8988T (cell line): Measurements from ENCODE around the gene CACNA1G.

ENCODE experiments used
- DNase-seq: peaks from one replicate; pipeline ENCODE4 v3.0.0; 2011

CACNA1G gene

DNA sequence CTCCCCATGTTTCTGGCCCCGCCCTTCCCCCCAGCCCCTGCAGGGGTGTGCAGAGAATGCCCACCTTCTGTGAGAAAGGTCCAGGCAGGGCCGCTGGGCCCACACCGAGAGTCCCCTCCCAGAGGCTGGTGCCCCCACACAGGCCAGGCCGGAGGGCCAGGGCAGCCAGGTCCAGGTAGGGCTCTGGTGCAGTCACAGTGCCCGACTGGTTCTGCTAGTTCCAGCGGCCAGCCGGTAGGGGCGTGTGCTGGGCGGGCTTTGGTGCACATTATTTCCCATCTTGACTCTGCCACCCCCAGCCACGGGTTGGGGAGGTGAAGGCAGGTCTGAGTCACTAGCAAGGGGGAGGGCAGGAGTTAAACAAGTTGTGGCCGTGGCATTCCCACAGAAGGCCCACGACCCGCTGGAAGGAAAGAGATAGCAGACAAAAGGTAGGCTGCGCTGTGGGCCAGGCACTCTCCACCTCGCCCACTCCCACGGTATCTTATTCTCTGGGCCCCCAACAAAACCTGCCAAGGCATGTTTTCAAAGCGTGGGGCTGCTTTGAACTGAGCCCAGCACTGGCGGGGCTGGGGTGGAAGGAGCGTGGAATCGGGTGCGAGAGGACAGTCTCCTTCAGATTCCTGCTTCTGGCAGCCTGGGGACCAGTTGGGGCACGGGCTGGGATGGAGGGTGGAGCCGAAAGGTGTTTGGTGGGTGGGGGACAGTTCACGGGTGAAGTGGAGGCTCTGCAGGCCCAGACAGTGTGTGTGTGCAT, 26.1 kb upstream of the CACNA1G start:
- DNase-seq, result peak; percentile 87

- DNase-seq, result no peak
Measured at GRCh38 chr17:50534979-50535326, 25.6 kb upstream of the CACNA1G start.

GRCh38 chr17:50535407-50535806, 25.1 kb upstream of the CACNA1G start:
- DNase-seq, result no peak

DNA sequence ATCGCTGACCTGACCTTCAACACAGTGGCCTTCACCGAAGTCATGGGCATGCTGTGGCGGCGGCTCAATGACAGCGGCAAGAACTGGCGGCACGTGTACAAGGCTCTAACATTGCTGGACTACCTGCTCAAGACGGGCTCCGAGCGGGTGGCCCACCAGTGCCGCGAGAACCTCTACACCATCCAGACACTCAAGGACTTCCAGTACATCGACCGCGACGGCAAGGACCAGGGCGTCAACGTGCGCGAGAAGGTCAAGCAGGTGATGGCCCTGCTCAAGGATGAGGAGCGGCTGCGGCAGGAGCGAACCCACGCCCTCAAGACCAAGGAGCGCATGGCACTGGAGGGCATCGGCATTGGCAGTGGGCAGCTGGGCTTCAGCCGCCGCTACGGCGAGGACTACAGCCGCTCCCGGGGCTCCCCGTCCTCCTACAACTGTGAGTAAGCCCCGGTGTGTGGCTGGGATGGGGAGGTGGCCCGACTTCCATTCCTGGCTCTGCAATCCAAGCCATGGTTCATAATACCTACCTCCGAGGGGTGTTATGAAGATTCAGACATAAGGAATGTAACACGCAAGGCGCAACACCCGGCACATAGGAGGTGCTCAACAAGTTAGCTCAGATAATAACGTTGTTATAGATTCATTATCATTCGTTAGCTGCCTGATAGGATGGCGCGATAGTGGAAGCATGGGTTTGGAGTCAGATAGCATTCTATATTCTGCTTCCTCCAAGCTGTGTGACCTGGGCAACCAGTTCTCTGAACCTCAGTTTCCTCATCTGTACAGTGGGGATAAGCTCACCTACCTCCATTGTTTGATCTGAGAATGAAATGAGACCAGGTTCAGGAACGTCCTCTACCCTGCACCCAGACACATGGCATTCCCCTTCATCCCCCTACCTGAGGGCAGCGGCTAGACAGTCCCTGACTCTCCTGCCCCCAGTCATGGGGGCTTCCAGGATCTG, 23.6 kb upstream of the CACNA1G start:
- DNase-seq, result no peak

DNA sequence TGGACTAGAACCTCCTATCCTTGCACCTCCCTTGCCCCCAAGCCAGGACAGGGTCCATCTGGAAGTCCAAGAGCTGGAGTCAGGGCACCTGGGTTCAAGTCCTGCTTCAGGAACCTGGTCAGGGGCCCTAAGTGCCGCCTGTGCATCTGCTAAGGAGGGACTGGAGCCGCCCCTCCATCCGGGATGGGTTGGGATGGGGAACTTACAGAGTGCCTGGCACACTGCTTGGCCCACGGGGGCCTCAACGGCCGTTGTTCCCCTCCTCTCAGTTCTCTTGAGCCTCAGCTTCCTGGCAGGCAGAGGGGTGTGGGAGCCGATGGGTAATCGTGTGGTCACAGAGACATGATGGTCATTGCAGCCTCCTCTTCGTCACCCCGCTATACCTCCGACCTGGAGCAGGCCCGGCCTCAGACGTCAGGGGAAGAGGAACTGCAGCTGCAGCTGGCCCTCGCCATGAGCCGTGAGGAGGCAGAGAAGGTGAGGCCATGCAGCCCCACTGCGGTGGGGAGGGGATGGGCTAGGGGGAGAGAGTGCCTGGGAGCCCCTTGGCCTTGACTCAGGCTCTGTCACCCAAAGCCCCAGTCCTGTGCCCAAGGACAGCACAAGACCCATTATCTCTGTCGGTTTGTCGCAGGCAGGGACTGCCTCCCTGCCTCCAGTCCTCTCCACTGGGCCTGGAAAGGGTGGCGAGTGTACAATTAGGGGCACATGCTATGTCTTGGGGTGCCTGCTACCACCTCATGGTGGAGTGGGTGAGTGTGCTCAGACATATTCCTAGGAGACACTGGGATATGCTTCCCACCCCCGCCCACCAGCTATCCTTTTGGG, 22.6 kb upstream of the CACNA1G start:
- no peak for DNase-seq

- no peak for DNase-seq
Measured at GRCh38 chr17:50538549-50539410, 21.7 kb upstream of the CACNA1G start.

GRCh38 chr17:50539762-50540559, 20.6 kb upstream of the CACNA1G start:
- no peak for DNase-seq

DNA sequence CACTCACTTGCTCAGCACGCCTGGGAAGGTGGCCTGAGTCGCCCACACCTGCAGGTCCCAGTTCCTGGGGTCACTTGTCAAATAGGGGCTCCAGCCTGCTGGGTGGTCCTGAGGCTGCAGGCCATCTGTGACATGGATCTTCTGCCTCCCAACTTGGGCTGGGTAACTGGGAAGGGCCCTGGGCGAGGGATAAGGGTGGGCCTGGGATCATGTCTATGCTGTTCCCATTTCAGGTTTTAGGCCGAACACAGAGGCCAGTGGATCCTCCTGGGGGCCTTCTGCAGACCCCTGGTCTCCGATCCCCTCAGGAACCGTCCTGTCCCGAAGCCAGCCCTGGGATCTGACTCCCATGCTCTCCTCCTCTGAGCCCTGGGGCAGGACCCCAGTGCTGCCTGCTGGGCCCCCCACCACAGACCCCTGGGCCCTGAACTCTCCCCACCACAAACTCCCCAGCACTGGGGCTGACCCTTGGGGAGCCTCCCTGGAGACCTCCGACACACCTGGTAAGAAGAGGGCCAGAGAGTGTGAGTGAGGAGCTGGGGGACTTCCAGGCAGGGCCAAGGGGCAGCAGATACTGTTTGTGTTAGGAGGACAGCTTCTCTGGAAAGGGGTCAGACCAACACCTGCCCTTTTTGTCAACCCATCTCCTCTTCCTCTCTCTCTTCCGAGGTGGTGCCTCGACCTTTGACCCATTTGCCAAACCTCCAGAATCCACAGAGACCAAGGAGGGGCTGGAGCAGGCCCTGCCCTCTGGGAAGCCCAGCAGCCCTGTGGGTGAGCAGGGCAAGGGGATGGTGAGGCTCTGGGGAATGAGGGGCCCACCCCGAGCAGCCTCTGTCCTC, 19.7 kb upstream of the CACNA1G start:
- no peak for DNase-seq

DNA sequence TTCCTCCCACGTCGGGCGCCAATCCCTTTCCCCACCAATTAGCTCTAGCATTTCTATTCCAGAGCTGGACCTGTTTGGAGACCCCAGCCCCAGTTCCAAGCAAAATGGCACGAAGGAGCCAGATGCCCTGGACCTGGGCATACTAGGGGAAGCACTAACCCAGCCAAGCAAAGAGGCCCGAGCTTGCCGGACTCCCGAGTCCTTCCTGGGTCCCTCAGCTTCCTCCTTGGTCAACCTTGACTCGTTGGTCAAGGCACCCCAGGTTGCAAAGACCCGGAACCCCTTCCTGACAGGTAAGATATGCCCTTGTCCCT, 19.2 kb upstream of the CACNA1G start:
- DNase-seq, result no peak

DNA sequence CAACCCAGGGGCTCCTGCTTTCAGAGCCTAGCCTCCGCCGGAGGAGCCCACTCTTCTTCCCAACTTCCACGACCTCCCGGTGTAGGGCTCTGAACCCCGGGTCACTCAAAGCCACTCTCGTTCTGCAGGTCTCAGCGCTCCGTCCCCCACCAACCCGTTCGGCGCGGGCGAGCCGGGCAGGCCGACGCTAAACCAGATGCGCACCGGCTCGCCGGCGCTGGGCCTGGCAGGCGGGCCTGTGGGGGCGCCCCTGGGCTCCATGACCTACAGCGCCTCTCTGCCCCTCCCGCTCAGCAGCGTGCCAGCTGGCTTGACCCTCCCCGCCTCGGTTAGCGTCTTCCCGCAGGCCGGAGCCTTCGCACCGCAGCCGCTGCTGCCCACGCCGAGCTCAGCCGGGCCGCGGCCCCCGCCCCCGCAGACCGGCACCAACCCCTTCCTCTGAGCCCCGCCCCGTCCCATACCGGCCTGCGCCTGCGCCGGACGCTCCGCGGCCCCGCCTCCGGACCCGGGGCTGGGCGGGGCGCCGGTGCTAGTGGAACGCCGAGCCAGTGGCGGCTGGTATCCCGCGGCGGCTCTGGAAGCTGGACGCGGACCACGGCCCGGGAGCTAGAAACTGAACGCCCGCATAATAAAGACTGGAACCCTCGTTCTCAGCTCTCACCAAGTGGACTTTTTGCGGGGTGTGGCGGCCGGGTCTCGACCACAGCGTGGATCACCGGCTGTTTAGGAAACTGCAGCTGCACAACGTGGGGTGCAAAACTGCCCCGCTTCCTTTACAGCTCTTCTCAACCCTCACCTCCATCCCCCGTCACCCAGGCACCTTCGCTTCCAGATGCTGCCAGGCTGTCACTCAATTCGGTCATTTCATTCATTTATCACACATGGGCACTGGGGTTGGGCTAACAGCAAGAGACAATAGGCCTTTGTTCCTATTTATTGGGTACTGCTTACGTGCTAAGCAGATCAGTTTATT, 18.5 kb upstream of the CACNA1G start:
- peak; percentile 100 for DNase-seq

DNA sequence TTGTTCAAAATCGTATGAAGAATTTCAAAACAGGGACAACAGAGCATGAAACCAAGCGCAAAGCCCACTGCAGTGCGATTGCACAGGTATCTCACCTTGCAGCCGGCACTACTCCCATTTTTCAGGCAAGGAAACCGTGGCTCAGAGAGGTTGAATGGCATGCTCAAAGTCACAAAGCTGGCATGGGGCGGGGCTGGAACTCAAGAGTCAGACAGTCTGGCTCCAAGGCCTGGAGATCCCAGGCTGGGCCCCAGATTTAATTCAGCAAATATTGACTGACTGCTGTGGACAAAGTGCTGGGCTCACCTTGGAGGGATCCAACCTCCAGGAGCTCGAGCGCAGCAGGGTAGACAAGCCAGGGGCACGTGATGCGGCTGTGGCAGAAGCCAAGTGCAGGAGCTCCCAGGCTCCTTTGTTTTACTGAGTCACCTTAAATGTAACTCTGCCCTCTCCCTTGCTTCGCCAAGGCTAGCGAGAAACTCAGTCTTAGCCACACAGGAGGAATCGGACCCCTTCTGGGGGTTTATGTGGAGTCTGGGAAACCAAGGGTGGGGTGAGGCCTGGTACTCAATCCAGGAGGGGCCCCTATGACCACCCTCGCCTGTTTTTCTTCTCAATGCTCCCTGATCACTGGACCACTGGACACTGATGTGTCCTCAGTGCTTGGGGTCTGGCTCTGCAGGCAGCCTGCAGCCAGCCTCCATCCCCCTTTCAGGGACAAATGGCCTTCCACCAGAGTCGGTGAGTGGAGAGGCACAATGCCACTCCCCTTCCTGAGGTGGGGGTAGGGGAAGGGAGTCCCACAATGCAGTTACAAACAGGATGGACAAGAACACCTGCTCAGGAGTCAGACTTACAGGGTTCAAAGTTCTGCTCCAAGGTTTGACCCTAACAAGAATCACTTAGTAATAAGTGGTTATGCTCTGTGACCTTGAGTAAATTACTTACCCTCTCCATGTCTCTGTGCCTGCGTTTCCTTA, 17.4 kb upstream of the CACNA1G start:
- DNase-seq, result no peak

- no peak for DNase-seq
Measured at GRCh38 chr17:50544516-50544915, 16.0 kb upstream of the CACNA1G start.

- no peak for DNase-seq
Measured at GRCh38 chr17:50545311-50545710, 15.2 kb upstream of the CACNA1G start.

GRCh38 chr17:50546701-50547034, 13.8 kb upstream of the CACNA1G start:
- DNase-seq, result no peak

DNA sequence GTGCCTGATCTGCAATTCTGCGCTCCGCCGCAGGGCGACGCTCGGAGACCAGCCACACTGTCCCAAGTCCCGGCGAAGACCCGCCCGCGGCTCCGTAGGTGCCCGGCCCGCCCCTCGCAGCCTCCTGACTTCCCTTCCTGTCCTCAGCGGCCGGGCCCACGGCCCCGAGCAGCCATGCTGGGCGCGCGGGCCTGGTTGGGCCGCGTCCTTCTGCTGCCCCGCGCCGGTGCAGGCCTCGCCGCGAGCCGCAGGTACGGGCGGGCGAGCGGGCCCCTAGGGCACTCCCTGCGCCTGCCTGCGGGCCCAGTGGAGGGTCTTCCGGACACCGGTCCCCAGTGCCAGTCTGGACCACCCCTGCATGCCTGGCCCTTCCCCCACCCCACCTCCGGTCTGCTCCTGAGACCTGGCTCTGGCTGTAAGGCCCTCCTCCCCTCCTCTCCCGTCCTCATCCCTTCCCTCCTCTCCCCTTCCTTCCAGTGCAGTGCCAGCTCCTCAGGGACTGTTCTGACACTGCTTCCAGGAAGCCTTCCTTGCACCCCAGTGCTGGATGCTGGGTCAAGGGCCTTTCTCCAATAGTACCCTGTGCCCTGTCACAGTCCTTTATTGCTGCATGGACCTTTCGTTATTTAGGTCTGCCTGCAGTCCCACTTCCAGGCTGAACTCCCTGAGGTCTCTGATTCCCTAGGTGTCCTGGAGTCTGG, 13.3 kb upstream of the CACNA1G start, which contains the start of gene SPATA20:
SPATA20 (plus strand) TSS at position 140 of the 701 bp plus-strand sequence; CDS start at position 175, 35 bp downstream.
- DNase-seq, result peak; percentile 98

- DNase-seq, result no peak
Measured at GRCh38 chr17:50547736-50548083, 12.8 kb upstream of the CACNA1G start.

DNA sequence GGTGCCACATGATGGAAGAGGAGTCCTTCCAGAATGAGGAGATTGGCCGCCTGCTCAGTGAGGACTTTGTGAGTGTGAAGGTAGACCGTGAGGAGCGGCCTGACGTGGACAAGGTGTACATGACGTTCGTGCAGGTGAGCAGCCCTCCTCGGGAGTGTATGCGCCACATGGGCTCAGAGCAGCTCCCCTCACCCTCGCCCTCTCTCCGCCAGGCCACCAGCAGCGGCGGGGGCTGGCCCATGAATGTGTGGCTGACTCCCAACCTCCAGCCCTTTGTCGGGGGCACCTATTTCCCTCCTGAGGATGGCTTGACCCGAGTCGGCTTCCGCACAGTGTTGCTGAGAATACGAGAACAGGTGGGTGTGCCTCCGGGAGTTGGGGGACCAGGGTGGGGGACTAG, 11.7 kb upstream of the CACNA1G start:
- no peak for DNase-seq
